ENCODE results near the gene SELENOS.
A peak's percentile ranks its signal among the peaks of the same experiment; 100 is the strongest.
"Not testable (repeated sequence)": the region's sequence is repeated elsewhere in the genome, so short reads cannot be mapped to it uniquely, and the experiment has no call there.

SELENOS gene

GRCh38 chr15:101309436-101310160 lies 32.3 kb upstream of the SELENOS start:
- DNase-seq, result no peak

GRCh38 chr15:101308604-101309435 lies 31.5 kb upstream of the SELENOS start:
- DNase-seq, result no peak

GRCh38 chr15:101307897-101308603 lies 30.8 kb upstream of the SELENOS start:
- DNase-seq, result no peak

GRCh38 chr15:101307048-101307896 lies 30.0 kb upstream of the SELENOS start:
- no peak for DNase-seq

GRCh38 chr15:101306341-101307047 lies 29.2 kb upstream of the SELENOS start:
- no peak for DNase-seq

GRCh38 chr15:101305820-101306255 lies 28.6 kb upstream of the SELENOS start:
- DNase-seq, result no peak

- no peak for DNase-seq
These were observed 26.1 kb upstream of the SELENOS start for GRCh38 chr15:101303408-101303807.

- no peak for DNase-seq
These were observed 19.4 kb upstream of the SELENOS start for GRCh38 chr15:101296418-101297405.

- no peak for DNase-seq
These were observed 18.4 kb upstream of the SELENOS start for GRCh38 chr15:101295607-101296161.

- DNase-seq, result peak; percentile 63
These were observed 17.7 kb upstream of the SELENOS start, which contains the start of gene SNRPA1 for GRCh38 chr15:101294731-101295606. SNRPA1 (minus strand) TSS chr15:101295248; CDS start chr15:101295178, 70 bp downstream.

GRCh38 chr15:101293122-101293521 lies 15.8 kb upstream of the SELENOS start:
- DNase-seq, result no peak

GRCh38 chr15:101288905-101289513 lies 11.7 kb upstream of the SELENOS start:
- no peak for DNase-seq

GRCh38 chr15:101287342-101287741 lies 10.1 kb upstream of the SELENOS start:
- DNase-seq, result not testable (repeated sequence)

- DNase-seq, result no peak
These were observed 9.3 kb upstream of the SELENOS start for GRCh38 chr15:101286471-101287114.

- DNase-seq, result no peak
These were observed 6.6 kb upstream of the SELENOS start for GRCh38 chr15:101283931-101284330.

- DNase-seq, result no peak
These were observed 2.7 kb upstream of the SELENOS start for GRCh38 chr15:101280007-101280406.

- no peak for DNase-seq
These were observed 769 bp upstream of the SELENOS start for GRCh38 chr15:101277943-101278564.
